NCI-H82 treated with DMSO at 0.1 percent for 48 hours (cell line): ENCODE results near the gene PTGDS.

Experiments used
- DNase-seq: peaks from one replicate; lab custom pipeline; 2025; ENCODE audit not compliant: unreplicated experiment; lab: John Stamatoyannopoulos, UW

Gene PTGDS

DNA sequence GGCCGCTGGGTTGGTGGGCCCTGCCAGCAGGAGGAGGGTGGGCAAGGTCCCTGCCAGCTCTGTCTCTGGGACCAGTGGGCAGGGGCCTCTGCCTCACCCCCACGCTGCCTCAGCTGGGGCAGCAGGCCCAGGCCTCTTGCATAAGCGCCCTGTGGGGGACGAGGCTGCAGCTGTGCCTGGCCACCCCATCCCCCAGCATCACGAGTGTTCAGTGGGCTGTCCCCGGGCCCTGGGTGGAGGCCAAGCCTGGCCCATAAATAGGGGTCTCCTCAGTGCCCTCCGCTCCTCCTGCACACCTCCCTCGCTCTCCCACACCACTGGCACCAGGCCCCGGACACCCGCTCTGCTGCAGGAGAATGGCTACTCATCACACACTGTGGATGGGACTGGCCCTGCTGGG, at the start of gene PTGDS:
Gene PTGDS, plus strand, starts transcription at position 282 of the 400 bp plus-strand sequence. Its CDS starts 75 bp downstream, at position 357.
- DNase-seq, result no peak

DNA sequence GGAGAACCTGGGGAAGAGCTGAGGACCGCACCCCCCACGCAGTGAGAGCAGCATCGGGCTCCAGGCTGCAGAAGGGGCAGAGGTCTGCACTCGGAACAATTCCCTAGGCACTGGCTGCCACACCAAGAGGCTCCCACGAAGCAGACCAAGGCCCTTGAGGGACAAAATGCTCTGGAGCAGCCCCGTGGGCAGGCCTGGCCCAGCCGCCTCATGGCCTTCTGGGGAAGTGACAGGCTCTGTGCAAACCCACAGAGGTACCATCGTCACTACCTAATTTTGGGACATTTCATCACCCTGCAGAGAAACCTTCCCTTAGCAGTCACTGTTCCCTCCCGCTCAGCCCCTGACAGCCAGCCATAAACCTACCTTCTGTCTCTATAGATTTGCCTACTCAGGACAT, 48.7 kb upstream of the PTGDS start:
- DNase-seq, result no peak

DNA sequence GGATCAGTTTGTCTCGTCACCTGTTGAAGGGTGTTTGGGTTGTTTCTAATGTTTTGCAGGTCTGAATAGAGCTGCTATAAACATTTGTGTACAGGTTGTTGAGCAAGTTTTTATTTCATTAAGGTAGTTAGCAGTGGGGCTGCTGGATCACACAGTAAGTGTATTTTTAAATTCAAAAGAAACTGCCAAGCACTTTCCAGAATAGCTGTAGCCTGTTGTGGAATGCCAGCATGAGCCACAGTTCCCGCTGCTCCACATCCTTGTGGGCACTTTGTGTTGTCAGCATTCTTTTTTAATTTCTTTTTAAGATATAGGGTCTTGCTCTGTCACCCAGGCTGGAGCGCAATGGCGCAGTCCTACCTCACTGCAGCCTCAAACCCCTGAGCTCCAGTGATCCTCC, 47.3 kb upstream of the PTGDS start:
- DNase-seq, result no peak

DNA sequence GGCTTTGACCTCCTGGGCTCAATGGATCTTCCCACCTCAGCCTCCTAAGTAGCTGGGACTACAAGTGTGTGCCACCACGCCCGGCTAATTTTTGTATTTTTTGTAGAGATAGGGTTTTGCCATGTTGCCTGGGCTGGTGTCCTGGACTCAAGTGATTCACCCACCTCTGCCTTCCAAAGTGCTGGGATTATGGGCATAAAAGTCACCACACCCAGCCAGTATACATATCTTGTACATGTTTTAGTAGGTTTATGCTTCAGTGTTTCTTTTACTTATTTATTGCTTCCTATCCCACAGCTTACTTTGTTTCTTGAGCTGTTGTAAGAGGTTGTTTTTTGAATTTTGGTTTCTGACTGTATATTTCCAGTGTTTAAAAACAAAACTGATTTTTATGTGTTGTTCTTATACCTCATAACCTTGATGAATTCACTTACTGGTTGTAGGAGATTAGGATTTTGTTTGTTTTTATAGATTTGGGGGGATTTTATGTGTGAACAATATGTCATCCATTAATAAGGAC, 45.6 kb upstream of the PTGDS start:
- no peak for DNase-seq

DNA sequence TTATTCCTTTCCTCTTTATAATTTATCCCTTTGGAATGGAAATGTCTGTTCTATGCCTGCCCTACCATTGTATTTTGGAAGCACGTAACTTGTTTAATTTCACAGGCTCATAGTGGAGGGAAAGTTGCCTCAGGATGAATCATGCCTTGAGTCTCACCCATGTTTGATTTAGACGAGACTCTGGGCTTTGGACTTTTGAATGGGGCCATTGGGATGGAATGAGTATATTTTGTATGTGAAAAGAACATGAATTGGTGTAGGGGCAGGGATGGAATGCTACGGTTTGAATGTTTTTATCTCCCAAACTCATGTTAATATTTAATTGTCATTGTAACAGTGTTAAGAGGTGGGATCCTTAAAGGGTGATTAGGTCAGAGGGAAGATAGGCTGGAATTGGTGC, 43.0 kb upstream of the PTGDS start:
- DNase-seq, result no peak

DNA sequence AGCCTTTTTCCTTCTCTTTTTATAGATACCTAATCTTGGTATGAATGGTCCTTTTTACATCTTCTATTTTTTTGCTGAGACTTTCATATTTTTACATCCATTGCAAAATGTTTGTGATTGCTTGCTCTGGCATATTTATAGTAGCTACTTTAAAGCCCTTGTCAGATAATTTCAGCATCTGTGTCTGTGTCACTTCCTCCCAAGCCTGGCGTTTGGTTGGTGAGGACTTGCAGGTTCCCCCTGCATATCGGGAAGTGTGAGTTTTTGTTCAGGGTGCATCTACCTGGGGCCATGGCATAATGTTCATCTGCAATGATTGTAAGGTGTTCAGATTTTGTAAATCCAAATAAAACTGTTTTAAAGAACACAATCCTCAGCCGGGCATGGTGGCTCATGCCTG, 41.7 kb upstream of the PTGDS start:
- DNase-seq, result no peak

DNA sequence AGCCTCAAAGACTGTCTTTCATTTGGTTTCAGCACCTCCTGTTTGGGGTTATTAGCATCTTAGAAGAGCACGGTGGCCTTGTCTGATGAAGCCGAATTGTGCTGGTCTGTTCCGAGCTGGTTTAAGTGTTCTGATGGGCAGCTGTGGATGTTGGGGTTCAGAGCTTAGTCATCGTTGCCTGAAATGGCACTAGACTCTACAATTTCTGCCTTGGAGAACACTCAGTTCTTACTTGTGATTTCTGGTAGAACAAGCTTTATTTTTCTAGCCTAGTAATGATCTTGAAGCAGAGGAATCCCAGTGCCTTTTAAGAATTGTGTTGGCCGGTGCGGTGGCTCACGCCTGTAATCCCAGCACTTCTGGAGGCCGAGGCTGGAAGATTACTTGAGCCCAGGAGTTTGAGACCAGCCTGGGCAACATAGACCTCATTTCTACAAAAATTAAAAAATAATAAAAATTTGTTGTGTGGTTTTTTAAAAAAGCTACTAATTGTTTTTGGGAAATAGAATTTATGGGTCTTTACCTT, 40.6 kb upstream of the PTGDS start:
- DNase-seq, result no peak

DNA sequence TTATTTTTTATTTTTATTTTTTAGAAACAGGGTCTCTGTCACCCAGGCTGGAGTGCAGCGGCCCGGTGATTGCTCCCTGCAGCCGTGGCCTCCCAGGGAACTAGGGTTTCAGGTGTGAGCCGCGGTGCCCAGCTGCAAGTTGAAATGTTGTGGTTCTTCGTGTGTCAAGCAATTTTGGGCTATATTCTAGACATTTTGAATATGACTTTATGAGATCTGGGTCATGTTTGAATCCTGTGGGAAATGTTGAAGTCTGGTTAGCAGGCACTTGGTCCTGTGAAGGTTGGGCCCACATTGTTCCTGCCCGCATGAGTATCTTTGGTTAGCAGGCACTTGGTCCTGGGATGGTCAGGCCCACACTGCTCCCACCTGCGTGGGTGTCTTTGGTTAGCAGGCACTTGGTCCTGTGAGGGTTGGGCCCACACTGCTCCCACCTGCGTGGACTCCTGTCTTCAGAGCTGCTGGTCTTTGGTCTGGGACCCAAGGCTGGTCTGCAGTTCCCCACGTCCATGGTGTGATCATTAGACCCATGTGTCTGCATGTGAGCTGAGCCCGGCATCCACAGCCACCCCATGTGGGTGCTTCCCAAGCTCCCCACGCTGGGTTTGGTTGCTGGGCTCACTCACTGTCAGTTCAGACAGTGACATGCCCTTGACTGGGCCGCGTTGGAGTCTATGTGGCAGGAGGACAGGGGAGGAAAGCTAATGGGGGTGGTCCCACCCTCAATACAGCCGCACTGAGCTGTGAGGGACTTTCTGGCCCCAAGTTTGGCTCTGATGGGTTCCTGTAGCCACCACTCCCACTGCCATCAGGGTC, 39.9 kb upstream of the PTGDS start:
- no peak for DNase-seq

DNA sequence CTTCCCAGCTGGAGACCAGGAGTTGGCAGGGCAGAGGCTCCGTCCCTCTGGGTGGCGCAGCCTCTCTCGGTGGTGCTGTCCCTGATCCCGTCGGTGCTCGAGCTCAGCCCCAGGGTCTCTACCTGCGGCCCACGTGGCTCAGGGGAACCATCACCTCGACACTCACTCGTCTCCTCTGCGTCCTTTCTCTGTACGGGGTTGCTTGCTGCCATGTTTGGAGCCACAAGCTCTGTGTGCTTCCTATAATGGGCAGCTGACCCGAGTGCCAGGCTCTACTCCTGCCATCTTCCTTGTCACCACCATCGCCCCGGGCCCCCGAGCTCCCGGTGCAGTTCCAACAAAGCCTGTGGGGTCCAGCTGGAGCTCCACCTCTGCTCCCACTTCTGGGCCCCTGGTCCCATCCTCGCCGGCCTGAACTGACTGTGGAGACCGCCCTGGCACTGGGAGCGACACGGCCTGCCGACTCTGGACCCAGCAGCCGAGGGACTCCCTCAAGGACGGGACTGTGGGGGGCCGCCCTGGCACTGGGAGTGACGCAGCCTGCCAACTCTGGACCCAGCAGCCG, 37.8 kb upstream of the PTGDS start:
- DNase-seq, result no peak

DNA sequence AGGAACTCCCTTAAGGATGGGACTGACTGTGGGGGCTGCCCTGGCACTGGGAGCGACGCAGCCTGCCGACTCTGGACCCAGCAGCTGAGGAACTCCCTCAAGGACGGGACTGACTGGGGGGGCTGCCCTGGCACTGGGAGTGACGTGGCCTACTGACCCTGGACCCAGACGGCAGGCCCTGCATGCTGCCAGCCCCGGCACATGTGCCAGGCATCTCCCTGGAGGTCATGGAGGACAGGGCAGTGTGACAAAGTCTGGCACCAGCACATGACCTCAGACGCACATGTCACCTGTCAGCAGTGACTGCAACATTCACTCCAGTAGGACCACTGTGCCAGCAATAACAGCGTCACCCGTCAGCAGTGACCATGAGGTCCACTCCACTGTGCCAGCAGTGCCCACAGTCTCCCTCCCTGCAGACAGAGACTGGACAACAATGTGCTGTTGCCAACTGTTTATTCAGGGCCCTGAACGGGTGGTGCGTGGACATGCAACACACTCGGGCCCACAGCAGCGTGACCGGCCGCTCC, 37.2 kb upstream of the PTGDS start:
- no peak for DNase-seq

DNA sequence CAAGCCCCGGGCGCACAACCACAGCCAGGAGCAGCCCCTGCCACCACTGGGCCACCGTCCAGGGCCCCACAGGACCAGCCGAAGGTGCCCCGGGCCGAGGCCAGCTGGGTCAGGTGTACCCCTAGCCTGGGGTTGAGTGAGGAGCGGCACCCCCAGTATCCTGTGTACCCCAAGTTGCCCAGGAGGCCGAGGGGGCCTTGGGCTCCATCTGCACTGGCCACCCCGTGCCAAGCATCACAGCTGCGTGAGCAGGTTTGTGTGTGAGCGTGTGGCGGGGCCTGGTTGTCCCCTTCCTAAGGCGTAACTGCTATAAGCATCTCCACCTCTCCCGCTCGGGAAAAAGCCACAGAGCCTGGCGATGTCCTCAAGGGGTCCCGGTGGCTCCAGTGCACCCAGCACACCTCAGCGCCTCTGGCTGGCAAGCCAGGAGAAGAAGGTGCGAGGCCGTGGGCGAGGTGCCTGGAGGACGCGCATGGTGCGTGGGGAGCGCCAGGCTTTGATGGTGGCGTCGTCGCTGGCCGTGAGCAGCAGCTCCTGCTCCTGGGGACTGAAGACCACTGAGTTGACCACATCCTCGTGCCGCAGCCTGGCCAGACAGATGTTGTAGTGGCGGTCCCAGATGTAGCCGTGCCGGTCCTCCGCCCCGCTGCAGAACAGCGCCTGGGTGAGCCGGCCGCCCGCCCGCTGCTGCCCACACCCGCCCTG, 36.6 kb upstream of the PTGDS start:
- no peak for DNase-seq

DNA sequence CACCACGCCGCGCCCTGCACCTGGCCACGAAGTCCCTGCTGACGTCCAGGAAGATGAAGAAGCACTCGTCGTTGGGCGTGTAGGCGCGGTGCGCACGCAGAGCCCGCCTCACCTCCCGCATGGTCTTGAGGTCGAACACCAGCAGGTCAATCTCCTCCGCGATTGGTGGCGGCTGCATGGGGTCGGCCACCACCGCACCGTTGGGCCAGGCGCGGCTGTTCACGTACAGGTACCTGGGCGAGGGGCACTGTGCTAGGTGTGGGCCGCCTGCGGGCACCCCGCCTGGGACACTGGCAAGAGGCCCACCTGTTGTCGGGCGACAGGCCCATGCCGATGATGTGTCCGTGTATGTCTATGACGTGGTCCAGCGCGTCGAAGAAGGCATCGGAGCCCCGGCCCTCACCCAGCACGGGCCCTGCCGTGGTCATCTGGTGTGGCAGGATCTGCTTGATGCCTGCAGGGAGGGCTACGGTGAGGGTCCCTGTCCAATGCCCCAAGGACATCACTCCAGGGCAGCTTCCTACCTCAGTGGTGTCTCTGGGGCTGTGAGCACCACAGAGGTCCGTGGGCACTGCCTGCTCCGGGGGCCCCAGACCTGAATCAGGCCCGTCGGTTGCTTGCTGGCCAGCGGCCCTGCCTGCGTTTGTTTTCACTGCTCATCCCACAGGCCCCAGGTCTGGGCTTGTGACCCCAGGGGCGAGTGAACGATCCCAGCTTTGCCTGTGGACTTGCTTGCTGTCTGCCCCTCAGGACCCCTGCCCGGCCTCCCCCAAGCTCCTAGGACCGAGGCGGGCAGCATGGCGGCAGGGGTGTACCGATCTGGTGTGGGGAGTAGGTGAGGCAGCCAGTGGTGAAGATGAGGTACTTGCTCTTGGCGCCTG, 35.8 kb upstream of the PTGDS start:
- DNase-seq, result no peak

DNA sequence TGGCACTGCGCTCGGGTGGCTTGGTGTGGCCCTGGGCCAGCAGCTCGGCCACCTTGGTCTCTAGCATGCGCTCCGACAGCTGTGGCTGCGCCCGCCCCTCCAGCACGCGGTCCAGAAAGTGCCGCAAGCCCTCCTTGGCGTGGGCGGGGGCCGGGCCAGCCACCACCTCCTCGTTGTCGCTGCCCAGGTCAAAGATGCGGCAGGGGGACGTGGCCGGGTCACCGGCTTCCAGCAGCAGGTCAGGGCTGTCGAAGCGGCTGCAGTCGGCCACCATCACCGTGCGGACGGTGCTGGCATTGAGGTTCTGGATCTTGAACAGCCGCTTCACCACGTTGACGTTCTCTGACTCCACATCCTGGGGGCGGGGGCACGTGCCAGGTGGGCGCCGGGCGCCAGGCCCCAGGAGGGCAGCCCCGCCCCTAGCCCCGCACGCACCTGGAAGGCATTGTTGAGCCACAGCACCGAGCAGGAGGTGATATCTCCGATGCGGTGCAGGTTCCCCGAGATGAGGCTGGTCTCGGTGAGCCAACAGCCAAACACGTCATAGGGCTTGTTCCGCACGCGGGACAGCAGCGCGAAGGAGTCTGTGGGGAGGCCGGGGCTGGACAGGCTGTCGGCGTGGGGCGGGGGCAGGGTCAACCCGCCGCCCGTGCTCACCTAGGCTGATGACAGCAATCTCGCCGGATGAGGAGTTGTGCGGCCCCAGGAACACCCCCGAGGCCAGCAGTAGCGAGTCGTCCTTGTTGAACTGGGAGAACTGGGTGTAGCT, 35.0 kb upstream of the PTGDS start:
- no peak for DNase-seq

DNA sequence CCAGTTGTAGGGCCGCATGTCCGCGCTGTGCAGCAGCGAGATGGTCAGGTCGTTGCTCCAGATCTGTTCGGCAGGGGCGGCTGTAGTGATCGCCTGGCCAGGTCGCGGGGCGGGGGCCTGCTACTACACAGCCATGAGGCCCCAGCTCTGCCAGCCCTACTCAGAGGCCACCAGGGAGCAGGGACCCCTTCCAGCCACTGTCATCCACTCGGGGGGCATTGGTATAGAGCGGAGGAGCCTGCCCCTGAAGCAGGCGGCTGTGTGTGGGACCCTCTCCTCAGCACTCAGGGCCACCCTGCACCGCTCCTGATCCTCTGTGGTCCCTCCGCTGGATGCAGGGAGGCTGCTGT, 34.4 kb upstream of the PTGDS start:
- DNase-seq, result no peak

DNA sequence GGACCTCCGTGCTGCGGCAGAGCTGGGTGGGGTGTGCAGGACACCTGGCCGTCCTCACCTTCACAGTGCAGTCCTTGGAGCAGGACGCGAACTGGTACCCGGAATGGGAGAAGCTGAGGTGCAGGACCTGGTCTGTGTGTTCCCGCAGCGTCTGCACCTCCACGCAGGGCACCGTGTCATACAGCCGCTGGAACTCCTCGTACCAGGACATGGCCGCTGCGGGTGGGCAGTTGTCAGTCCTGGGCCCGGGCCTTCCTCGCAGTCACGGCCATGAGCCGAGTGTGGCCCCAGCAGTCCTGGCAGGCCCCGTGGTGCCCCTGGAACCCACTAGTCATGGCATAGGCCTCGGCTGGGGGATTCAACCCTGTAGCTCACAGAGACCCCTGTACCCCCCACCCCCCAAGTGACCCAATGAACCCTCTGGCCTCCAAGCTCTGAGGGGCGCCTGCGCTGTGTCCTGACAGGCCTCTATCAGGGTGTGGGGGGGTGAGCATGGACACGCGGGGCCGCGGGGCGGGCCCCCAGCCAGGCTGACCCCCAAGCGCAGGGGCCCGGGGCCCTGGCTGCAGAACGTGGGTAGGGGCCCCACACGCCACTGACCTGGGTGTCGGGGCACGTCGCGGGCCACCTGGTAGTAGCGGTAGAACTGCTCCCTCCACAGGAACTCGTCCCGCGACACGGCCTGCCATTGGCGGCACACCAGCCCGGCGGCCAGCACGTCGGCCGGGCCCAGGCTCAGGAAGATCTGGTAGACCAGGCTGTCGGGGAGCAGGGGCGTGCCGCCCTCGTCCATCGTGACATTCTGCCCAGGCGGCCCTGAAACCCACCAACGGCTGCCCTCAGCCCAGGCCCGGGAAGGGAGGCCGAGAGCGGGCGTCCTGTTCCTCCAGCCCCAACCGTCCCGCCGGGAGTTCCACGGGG, 33.8 kb upstream of the PTGDS start:
- DNase-seq, result no peak

DNA sequence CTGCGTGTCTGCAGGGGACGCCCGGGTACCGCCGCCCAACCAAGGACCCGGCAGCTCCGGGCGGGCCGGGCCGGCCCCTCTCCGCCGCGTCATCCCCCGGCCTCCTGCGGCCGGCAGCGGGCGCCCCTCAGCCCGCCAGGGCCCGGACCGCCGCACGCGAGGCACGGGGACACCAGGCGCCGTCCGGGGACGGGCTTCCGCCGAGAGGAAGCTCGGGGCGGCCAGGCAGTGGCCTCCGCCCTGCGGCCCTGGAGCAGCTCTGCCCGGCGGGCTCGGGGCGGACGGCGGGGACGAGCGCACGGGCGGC, 33.1 kb upstream of the PTGDS start:
- DNase-seq, result no peak

DNA sequence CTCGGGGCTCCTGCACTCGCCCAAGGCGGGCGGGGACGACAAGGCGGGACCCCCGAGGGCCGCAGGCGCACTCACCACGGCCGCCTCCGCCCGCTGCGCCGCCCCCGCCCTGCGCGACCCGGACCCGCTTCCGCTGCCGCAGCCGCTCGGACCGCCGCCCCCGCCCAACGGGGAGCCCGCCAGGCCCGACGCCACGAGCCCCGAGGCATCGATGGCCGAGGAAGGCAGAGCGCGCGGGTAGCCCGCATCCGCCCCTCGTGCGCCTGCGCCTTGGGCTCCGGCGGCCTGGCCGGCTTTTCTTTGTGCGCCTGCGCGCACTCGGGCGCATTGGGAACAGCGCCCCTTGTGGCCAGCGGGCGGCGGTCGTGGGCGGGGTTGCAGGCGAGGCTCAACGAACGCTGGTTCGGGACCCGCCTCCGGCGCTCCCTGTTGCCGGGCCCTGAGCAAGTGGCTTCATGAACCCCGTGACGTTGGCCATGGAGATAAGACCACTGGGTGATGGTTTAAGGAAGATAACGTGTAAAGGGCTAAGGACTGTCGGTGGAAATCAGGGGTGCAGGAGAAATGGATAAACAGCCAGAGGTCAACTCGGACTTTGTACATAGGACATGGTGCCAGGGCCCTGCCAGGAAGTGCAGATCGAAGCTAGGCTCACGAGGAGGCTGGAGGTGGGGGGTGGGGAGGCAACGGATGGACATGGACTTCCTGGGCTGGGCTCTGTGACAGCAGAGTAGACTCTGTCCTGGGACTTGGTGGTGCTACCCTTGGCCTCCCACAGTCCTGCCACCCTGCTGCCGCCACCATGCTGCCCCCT, 32.6 kb upstream of the PTGDS start, which contains the start of the genes C8G and FBXW5:
Gene C8G, plus strand, starts transcription at position 725 of the 814 bp plus-strand sequence. Its CDS starts 78 bp downstream, at position 803.
Gene FBXW5, minus strand, starts transcription at position 220 of the 814 bp plus-strand sequence. CDS start 655 bp downstream, outside the sequence.
- peak; percentile 81 for DNase-seq
